Measurements from ENCODE around the gene SERPINE1.

SERPINE1 gene

DNA sequence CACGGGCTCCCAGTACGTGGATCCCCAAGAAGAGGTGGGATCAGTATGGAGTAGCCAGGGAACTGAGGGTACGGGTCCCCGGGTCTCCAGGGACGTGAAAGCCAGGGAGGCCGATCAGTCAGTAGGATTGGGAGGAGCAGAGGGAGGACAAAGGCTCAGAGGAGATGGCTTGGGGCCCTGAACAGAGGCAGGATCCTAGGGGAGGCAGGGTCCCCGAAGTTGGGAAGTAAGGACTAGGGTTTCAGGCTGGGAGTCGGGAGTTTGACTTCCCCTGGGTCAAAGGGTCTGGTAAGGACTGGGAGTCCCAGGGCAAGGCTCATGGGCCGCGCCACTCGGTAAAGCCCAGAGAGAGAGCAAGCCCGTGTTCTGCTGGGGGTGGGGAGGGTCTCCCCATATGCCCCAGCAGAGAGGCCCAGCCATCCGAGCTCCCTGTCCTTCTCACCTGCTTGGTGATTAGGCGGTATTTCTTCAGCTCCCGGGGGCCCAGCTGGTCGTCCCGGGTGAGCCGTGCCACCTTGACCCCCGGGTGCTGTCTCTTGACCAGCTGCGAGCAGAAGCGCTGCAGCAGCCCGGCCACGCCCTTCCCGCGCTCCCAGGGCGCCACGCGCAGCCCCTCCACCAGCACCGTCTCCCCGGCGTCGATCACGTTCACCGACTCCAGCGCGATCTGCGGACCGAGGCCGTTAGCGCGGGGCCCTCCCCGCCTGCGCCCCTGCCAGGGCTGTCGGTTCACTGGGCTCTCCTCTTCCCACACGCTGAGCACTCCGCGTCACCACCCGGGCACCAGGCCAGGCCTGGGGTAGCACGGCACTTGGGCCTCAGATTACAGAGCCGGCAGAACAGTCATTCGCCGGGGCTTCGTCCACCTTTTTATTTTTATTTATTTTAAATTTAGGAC, 46.2 kb downstream of the SERPINE1 start:
- no peak overlapping the region for H3K4me3 ChIP-seq (ENCODE audit: low read length)
- TF ChIP-seq, protein P1, sequence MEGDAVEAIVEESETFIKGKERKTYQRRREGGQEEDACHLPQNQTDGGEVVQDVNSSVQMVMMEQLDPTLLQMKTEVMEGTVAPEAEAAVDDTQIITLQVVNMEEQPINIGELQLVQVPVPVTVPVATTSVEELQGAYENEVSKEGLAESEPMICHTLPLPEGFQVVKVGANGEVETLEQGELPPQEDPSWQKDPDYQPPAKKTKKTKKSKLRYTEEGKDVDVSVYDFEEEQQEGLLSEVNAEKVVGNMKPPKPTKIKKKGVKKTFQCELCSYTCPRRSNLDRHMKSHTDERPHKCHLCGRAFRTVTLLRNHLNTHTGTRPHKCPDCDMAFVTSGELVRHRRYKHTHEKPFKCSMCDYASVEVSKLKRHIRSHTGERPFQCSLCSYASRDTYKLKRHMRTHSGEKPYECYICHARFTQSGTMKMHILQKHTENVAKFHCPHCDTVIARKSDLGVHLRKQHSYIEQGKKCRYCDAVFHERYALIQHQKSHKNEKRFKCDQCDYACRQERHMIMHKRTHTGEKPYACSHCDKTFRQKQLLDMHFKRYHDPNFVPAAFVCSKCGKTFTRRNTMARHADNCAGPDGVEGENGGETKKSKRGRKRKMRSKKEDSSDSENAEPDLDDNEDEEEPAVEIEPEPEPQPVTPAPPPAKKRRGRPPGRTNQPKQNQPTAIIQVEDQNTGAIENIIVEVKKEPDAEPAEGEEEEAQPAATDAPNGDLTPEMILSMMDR (IDR thresholded peaks at IDR 0.05; ENCODE audit: insufficient read depth, low read depth, low read length, missing control alignments), result no peak
- DNase-seq (ENCODE audit: low read depth), result peak; percentile 74

DNA sequence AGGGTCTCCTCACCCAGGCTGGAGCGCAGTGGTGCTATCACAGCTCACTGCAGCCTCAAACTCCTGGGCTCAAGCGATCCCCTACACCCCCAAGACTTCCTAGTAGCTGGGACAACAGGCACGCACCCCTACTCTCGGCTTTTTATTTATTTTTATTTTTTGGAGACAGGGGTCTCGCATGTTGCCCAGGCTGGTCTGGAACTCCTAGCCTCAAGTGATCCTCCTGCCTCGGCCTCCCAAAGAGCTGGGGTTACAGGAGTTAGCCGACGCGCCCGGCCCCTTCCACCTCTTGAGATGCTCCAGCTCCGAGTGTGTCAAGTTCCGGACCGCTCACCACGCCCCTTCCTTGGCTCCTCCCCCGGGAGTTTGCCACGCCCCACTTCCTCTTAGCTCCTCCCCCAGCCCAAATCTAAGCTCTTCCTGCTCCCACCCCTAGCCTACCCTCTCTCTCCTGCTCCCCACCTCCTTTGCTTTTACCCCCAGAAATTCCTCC, 46.9 kb downstream of the SERPINE1 start:
- no peak overlapping the region for H3K4me3 ChIP-seq (ENCODE audit: low read length)
- TF ChIP-seq, protein P1 (IDR thresholded peaks at IDR 0.05; ENCODE audit: insufficient read depth, low read depth, low read length, missing control alignments), result no peak
- peak; percentile 72 for DNase-seq (ENCODE audit: low read depth)

DNA sequence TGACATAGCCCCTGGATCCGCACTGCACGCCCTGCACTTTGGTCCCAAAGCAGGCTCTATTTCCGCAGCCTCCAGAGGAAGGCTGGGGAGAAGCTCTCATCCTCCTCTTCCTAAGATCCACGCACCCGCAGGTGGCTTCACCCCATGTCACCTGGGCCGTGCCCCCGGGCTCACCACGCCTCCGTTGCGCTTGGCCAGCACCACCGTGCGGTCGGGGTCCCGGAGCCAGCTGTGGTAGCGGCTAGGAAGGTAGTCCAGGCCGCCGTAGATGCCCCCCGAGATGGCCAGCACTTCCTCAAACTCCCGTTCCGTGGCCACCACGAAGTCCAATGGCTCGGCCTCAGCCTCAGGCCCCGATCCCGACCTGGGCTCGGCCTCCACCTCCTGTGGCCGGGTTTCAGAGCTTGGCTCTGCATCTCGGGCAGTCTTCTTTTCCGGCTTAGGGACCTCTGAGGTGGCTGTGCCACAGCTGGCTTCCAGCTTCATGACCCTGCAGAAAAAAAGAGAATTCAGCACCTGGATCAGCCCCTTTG, 47.5 kb downstream of the SERPINE1 start:
- TF ChIP-seq, protein P1 (IDR thresholded peaks at IDR 0.05; ENCODE audit: insufficient read depth, low read depth, low read length, missing control alignments), result no peak
- no peak overlapping the region for H3K4me3 ChIP-seq (ENCODE audit: low read length)
- no peak for DNase-seq (ENCODE audit: low read depth)

DNA sequence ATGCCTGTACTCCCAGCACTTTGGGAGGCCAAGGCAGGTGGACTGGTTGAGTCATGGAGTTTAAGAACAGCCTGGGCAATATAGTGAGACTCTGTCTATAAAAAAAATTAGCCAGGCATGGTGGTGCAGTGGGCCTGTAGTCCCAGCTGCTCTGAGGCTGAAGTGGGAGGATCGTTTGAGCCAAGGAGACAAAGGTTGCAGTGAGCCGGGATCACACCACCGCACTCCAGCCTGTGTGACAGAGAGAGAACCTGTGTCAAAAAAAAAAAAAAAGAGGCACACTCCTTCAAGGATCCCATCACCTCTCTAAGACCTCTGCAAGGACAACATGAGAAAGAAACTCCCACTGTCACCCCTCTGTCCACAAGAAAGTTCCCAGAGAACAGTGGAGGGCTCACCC, 48.8 kb downstream of the SERPINE1 start:
- TF ChIP-seq, protein P1 (IDR thresholded peaks at IDR 0.05; ENCODE audit: insufficient read depth, low read depth, low read length, missing control alignments), result no peak

DNA sequence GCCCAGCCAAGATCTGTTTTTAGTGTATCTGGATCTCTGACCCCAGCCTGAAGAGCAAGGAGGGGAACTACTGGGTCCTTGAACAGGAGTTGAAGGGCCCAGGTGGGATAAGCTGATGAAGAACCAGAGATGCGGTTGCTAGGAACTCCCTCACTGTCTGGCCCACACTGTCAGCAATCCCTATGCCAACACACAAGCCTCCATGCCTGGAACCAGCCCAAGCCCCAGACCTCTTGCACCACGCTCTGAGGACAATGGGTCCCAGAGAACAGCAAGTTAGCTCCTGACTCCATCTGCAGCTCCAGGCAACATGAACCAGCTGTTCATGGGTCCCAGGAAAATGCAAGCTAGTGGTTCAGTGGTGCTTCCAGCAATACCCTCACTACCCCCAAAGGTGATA, 50.7 kb downstream of the SERPINE1 start:
- H3K4me3 ChIP-seq (ENCODE audit: low read length), result no peak overlapping the region
- TF ChIP-seq, protein P1 (IDR thresholded peaks at IDR 0.05; ENCODE audit: insufficient read depth, low read depth, low read length, missing control alignments), result no peak
- no peak for DNase-seq (ENCODE audit: low read depth)

More for the DNA sequence above, 48.8 kb downstream of the SERPINE1 start:
- no peak overlapping the region for H3K4me3 ChIP-seq (ENCODE audit: low read length)
- DNase-seq (ENCODE audit: low read depth), result no peak

DNA sequence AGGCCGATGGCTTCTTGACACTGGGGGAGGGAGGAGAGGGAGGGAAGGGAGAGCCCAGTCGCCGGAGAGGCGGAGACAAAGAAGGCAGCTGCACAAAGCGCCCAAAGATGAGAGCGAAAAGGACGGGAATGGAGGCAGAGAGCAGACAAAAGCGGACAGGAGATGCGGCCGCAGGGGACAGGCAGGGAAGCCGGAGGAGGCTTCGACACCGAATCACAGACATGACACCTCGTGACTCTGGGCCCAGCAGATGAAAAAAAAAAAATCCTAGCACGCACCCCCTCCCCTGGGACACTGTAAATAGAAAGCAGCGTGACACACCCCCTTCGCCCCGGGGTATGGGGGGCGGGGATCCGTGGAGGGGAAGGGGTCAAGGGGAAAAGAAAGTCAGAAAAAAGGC, 52.2 kb downstream of the SERPINE1 start:
- TF ChIP-seq, protein P1 (IDR thresholded peaks at IDR 0.05; ENCODE audit: insufficient read depth, low read depth, low read length, missing control alignments), result no peak
- H3K4me3 ChIP-seq (ENCODE audit: low read length), result no peak overlapping the region
- DNase-seq (ENCODE audit: low read depth), result no peak

Data from epithelial cell of esophagus (primary cell).